Measurements from ENCODE around the gene BAIAP2L1. TPM values are rescaled to one million over a fixed set of nuclear protein-coding genes. Genes with fewer than 3 reads are reported as not detected.
A peak's percentile ranks its signal among the peaks of the same experiment; 100 is the strongest.

Gene BAIAP2L1
- total RNA-seq, 1 donor from 2014 or later, result 19.7 TPM

- Histone ChIP-seq H3K4me3 (ENCODE audit: low read depth, low read length) (no peak overlapping the region), H3K36me3 (ENCODE audit: control insufficient read depth, insufficient read depth, low read length) (peaks cover 9% of the 10 kb centered on the region), H3K27me3 (ENCODE audit: control insufficient read depth, insufficient read depth, low read length) (no peaks in the 10 kb centered on the region)
- DNase-seq (ENCODE audit: low read depth) (no peak), FAIRE-seq (no peak)
- TF ChIP-seq, protein P1, sequence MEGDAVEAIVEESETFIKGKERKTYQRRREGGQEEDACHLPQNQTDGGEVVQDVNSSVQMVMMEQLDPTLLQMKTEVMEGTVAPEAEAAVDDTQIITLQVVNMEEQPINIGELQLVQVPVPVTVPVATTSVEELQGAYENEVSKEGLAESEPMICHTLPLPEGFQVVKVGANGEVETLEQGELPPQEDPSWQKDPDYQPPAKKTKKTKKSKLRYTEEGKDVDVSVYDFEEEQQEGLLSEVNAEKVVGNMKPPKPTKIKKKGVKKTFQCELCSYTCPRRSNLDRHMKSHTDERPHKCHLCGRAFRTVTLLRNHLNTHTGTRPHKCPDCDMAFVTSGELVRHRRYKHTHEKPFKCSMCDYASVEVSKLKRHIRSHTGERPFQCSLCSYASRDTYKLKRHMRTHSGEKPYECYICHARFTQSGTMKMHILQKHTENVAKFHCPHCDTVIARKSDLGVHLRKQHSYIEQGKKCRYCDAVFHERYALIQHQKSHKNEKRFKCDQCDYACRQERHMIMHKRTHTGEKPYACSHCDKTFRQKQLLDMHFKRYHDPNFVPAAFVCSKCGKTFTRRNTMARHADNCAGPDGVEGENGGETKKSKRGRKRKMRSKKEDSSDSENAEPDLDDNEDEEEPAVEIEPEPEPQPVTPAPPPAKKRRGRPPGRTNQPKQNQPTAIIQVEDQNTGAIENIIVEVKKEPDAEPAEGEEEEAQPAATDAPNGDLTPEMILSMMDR (IDR thresholded peaks at IDR 0.05; ENCODE audit: insufficient read depth, low read length, severe bottlenecking), result no peak
Observed at GRCh38 chr7:98359395-98359794, 41.5 kb downstream of the BAIAP2L1 start.

- Histone ChIP-seq H3K27me3 (ENCODE audit: control insufficient read depth, insufficient read depth, low read length) (no peaks in the 10 kb centered on the region), H3K36me3 (ENCODE audit: control insufficient read depth, insufficient read depth, low read length) (peaks cover 9% of the 10 kb centered on the region), H3K4me3 (ENCODE audit: low read depth, low read length) (no peak overlapping the region)
- no peak for DNase-seq (ENCODE audit: low read depth)
- no peak for FAIRE-seq
- TF ChIP-seq, protein P1 (IDR thresholded peaks at IDR 0.05; ENCODE audit: insufficient read depth, low read length, severe bottlenecking), result no peak
Observed at GRCh38 chr7:98358706-98359105, 42.2 kb downstream of the BAIAP2L1 start.

GRCh38 chr7:98357751-98358161 lies 43.1 kb downstream of the BAIAP2L1 start:
- FAIRE-seq (no peak), DNase-seq (ENCODE audit: low read depth) (no peak)
- Histone ChIP-seq H3K36me3 (ENCODE audit: control insufficient read depth, insufficient read depth, low read length) (peaks cover 9% of the 10 kb centered on the region), H3K4me3 (ENCODE audit: low read depth, low read length) (no peak overlapping the region), H3K27me3 (ENCODE audit: control insufficient read depth, insufficient read depth, low read length) (no peaks in the 10 kb centered on the region)
- TF ChIP-seq, protein P1 (IDR thresholded peaks at IDR 0.05; ENCODE audit: insufficient read depth, low read length, severe bottlenecking), result no peak

DNA sequence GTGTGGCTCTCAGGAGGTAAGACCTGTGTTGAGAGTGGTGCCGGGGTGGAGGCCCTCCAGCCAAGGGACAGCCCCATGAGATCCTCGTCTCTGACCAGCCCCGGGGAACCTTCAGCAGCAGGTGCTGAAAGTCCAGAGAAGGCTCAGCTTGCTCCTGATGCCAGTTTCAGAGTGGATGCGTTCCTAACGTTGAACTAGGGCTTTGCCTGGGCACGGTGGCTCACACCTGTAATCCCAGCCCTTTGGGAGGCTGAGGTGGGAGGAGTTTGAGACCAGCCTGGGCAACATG lies 45.7 kb downstream of the BAIAP2L1 start:
- no peaks in the 10 kb centered on the region for H3K27me3 ChIP-seq (ENCODE audit: control insufficient read depth, insufficient read depth, low read length)
- TF ChIP-seq, protein P1 (IDR thresholded peaks at IDR 0.05; ENCODE audit: insufficient read depth, low read length, severe bottlenecking), result no peak
- peaks cover 10% of the 10 kb centered on the region for H3K36me3 ChIP-seq (ENCODE audit: control insufficient read depth, insufficient read depth, low read length)
- no peak for DNase-seq (ENCODE audit: low read depth)
- no peak overlapping the region for H3K4me3 ChIP-seq (ENCODE audit: low read depth, low read length)
- FAIRE-seq, result no peak

DNA sequence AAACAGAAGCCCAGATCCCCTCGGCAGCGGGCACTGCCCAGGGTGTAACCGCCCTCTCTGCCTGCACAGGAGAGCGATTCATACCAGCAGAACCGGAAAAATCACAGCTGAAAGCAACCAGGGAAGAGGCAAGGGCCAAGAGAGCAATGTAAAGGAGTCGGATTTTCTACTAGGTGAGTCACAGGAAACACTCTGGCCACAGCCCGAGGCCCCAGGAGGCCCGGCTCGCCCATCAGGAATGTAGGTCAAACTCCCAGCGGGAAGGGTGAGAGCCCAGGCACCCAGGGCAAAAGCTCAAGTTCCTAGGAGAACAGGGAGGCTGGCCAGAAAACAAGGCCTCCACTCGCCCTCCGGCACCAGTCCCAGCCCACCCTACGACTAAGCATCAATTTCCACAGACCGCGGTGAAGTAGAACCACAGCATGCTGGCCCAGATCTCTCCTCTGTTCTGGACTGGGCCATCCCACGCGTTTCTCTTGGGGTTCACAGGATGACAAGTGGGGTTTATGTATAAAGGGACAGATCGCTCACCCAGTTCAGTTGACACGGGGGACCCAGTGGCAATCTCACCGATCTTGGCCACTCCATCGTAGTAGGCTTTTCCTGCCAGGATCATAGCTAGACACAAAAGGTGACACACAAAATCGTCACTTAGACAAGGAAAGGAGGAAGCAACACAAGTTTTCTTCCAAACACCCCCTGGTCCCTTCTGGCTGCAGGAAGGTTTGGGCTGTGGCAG lies 46.2 kb downstream of the BAIAP2L1 start:
- no peaks in the 10 kb centered on the region for H3K27me3 ChIP-seq (ENCODE audit: control insufficient read depth, insufficient read depth, low read length)
- peak; percentile 96 for FAIRE-seq
- no peak overlapping the region for H3K4me3 ChIP-seq (ENCODE audit: low read depth, low read length)
- TF ChIP-seq, protein P1 (IDR thresholded peaks at IDR 0.05; ENCODE audit: insufficient read depth, low read length, severe bottlenecking), result no peak
- DNase-seq (ENCODE audit: low read depth), result peak; percentile 95
- H3K36me3 ChIP-seq (ENCODE audit: control insufficient read depth, insufficient read depth, low read length), result peaks cover 10% of the 10 kb centered on the region

GRCh38 chr7:98354052-98354451 lies 46.8 kb downstream of the BAIAP2L1 start:
- no peak for FAIRE-seq
- TF ChIP-seq, protein P1 (IDR thresholded peaks at IDR 0.05; ENCODE audit: insufficient read depth, low read length, severe bottlenecking), result no peak
- DNase-seq (ENCODE audit: low read depth), result no peak
- peaks cover 8% of the 10 kb centered on the region for H3K36me3 ChIP-seq (ENCODE audit: control insufficient read depth, insufficient read depth, low read length)
- no peaks in the 10 kb centered on the region for H3K27me3 ChIP-seq (ENCODE audit: control insufficient read depth, insufficient read depth, low read length)
- H3K4me3 ChIP-seq (ENCODE audit: low read depth, low read length), result no peak overlapping the region

Measured in bronchial epithelial cell (primary cell).